HG02970 (cell line): ENCODE results near the gene PEX26.
"Not testable (repeated sequence)": the region's sequence is repeated elsewhere in the genome, so short reads cannot be mapped to it uniquely, and the experiment has no call there.

ENCODE experiments used
- ATAC-seq: cut with Tn5 transposase; IDR thresholded peaks from one replicate; pipeline ENCODE4 v1.9.1; 2021; ENCODE audit warnings: mild to moderate bottlenecking, moderate library complexity, moderate number of reproducible peaks; ENCODE audit not compliant: unreplicated experiment, low FRiP score

Gene PEX26

DNA sequence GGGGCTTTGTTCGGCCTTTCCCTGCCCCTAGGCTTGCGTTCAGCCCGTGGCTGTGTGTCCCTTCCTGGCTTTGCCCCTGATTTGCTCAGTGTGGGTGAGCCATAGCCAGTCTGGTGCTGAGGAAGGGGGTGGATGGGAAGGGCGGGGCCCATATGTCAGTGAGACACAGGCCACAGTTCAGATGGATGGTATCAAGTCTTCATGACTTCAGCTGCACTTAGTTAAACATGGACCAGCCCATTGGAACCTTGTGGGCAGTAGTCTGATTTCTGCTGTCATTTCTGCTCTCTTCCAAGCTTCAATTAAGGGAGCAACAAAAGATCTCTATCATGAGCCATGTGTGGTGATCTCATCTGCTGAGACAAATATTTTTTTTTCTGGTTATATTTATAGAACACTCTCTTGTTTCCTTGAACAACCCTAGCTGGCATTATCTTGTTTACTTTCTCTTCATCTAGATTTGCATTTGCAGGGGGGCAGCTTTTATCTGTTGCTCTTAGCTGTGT, 21.6 kb upstream of the PEX26 start:
- ATAC-seq, result no peak

- ATAC-seq, result no peak
Measured at GRCh38 chr22:18056807-18057474, 20.8 kb upstream of the PEX26 start.

DNA sequence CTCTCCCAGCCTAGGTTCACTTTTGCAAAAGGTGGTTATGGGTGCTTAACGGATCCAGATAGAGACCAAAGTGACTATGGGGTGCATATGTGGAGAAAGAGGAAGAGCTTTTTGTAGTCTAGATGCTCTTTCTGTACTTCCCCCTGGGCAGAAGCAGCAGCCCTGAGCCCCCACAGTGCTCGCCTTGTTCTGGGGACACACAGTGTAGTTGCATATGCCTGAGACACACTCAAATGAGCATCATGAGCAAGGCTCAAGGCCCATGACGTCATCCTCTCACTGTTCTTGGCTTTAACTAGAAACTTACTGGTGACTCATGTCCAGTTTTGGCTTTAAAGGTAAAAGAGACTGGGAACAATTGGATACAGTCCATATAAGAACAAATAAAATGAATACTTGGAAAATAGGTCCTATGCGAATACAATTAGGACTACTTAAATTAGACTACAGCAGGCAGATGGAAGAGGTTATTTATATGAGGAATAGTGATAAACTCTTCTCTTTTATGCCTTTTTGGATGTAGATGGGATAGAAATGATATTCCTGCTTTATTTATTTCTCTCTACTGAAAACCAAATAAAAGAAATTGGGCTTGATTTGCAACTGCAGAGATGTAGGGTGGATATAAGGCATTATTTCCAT, 20.1 kb upstream of the PEX26 start:
- no peak for ATAC-seq

DNA sequence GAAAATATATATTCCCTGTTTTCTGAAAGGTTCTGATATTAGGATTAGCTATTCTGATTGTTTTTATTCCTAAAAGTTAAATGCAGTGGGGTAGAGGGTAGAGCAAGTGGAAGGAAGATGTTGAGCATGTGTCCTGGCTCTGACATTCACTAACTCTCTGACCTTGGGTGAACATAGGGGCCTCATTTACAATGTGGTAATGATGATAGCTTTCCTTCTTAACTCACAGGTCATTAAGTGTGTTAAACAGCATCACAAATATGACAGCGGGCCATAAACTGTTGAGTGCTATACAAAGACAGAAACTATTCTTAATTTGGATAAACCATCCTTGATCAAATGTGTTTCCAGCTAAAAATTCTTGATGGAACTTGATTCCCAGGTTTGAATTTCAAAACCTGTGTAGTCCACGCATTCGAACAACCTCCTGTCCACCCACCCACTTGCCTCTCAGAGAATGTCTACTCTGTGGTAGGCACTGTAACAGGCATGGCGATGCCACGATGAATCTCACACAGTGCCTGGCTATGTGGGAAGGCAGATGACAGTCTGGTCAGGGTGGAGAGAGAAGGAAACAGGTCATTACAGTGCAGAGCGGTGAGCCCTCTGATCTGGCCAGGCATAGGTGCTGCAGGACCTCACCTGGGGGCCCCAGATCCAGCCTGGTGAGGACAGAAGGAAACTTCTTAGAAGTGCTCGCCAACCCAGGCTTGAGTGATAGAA, 19.3 kb upstream of the PEX26 start:
- ATAC-seq, result no peak

GRCh38 chr22:18059094-18059417, 18.7 kb upstream of the PEX26 start:
- ATAC-seq, result no peak

DNA sequence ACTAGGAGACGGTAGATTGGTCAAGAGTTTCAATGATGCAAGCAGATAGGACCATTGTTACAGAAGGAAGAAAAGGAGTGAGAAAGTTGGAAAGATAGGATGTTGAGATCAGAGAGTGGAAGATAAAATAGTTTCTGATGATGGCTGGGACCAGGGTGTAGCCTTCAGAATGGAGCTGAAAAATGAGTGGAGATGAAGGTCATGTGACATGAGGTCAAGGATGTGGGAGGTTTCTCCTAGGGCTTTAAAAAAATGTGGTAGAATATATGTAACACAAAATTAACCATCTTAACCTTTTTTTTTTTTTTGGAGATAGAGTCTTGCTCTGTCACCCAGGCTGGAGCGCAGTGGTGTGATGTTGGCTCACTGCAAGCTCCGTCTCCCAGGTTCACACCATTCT, 18.3 kb upstream of the PEX26 start:
- no peak for ATAC-seq

GRCh38 chr22:18059991-18060390, 17.8 kb upstream of the PEX26 start:
- ATAC-seq, result no peak

GRCh38 chr22:18060646-18061620, 16.9 kb upstream of the PEX26 start:
- no peak for ATAC-seq

GRCh38 chr22:18062421-18062820, 15.4 kb upstream of the PEX26 start:
- ATAC-seq, result no peak

DNA sequence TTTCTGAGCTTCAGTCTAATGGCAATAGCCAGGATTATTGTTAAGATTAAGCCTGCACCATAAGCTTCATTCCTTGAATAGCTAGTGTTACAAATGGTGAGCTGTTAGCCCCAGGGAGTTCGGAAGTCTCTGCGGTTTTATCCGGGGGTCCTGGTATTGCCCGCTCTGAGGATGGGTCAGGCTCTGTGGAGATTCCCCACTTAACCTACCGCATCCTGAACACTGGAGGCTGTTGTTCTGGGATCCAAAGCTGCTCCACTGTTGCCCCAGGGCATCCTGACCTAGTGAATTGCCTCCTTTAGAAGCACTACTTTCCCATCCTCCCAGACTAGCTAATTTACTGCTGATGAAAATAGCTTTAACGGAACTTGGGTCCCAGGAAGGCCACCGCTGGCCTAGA, 14.5 kb upstream of the PEX26 start:
- no peak for ATAC-seq

- ATAC-seq, result not testable (repeated sequence)
Measured at GRCh38 chr22:18063715-18064114, 14.1 kb upstream of the PEX26 start.

- no peak for ATAC-seq
Measured at GRCh38 chr22:18064636-18065035, 13.2 kb upstream of the PEX26 start.

DNA sequence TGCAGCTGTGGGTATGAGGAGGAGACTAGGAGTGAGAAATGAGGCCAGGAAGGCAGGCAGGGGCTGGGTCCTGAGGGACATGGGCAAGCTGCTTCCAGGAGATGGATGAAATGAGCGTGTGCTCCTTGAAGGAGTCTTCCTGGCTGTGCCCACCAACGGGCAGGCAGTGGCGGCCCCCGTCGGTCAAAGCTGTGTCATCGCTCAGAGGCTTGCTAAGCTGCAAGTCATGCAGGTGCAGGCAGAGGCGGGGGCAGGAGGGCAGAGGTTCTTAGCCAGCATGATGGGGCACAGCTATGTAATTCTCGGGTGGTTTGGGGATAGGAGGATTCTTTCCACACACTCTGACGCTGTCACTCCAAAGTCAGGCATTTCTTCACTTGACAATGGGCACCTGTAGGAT, 12.5 kb upstream of the PEX26 start:
- ATAC-seq, result no peak

DNA sequence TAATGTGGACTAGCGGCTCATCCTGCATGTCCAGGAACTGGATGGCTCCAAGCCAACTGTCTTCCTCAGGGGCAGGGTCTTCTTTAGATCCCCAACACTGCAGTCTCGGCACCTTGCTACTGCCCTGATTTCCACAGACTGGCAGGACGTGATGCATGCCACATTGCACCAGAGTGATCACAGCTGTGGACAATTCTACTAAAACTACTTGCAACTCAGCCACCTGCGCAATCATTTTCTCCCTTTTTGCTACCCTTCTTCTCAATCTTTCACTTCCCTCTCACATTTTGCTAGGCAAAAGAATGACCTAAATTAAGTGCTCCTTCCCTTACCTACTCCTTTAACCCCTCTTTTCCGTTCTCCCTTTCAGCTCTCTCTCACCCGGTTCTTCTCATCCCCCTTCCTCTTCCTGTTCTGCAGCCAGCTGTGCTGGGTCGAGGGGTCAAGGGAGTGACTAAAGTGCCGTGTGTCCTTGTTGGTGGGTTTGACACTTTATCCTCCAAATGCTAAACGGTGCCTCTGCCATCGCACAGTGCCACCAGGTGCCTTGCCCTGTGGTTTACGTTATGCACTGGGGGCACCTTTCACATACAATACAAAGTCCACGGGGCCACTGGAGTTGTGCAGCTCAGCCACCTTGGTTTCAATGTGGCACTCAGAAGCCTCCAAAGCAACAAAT, 11.5 kb upstream of the PEX26 start:
- no peak for ATAC-seq

DNA sequence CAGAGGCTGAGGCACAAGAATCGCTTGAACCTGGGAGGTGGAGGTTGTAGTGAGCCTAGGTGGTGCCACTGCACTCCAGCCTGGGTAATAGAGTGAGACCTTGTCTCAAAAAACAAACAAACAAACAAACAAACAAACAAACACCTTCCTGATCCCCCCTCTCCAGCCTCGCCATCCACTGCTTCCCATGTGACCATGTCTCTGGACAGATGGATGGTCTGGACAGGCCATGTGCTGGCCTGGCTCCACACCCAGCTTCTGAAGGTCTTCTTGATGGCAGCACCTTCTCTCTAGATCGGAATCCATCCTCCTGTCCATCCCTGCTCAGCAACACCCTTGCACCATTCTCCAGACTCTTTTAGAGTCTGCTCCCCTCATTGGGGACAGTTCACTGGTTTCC, 10.7 kb upstream of the PEX26 start:
- no peak for ATAC-seq

DNA sequence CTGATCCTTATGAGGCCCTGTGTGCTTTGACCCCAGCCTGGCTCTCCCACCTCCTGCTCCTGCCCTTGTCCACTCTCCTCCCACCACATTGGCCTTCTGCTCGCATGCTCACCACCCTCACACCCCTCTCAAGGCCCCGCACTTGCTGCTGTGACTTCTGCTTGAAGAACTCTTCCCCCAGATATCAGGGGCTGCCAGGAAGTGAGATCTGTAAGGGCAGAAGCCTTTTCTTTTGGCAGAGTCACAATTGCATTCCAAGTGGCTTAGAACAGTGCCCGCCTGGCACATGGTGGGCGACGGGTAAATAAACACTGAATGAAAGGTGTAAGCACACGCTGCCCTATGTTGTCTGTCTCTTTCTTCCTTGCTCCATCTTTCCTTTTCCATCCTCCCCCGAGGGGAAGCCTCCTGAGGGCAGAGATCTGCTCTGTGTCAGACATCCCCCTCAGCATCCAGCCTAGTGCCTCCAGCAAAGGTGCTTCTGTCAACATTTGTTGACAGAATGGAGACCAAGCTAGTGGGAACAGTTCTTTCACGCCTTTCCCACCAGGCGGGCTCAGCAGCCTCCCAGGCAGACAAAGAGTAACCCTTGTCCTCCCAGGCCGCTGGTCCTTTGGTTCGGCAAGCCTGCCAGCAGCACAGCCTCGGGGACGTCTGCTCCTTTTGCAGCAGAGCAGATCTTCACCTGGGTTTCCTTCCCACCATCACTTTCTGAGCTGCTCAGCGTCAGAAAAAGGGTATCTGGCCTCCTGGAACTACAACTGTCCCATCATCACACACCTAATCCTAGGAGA, 10.0 kb upstream of the PEX26 start:
- no peak for ATAC-seq

DNA sequence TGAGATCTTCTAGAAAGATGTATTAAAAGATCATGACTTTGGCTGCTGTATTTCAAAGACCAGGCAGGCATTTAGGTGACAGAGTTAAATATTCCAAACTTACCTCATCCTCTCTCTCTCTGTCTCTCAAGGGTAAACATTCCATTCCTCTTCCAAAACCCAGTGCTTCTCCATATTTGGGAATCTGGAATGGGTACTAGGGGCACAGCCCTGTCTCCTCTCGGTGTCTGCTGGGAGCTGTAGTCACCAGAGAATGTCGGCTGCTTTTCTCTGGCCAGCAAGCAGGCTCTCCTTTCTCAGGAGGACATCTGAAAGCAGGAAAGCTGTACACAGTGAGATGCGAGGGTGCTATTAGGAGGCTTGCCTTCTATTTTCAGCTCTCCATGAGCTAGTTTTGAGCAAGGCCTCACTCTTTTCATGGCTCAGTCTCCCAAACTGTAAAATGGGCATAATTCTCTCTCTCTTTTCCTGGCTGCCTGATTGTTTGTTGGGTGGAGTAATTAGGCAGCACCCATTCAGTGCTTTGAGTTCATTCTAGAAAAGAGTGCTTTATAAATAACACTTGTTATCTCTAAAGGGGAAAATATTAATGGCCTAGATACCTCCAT, 9.3 kb upstream of the PEX26 start:
- no peak for ATAC-seq

DNA sequence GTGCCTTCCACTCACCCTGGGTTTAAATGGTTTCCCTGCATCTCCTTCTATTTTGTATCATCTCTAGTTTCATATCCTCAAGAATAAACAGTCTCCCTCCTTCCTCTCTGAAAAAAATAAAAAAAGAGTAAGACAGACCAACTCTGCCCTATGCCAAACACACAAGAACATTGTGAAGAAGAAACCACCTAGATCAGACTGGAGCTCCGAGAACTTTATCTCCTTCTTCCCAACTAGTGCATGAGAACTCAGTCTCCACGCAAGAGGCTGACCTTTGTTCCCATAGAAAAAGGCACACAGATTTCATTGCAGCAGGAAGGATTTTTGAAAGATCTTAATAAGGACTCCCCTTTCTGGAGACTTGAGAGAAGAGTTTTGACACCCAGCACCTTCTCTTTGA, 8.7 kb upstream of the PEX26 start:
- ATAC-seq, result no peak

- no peak for ATAC-seq
Measured at GRCh38 chr22:18070041-18070440, 7.7 kb upstream of the PEX26 start.
